ENCODE measurements around the gene DDR2. TPM values are rescaled to one million over a fixed set of nuclear protein-coding genes. Genes with fewer than 3 reads are reported as not detected.

Gene DDR2
- total and polyA plus RNA-seq, 8 donors: 1.4 to 14.6 (median 3.3) TPM

GRCh38 chr1:162682013-162682419 lies 49.8 kb downstream of the DDR2 start:
- no peaks in the 10 kb centered on the region for H3K4me1 ChIP-seq
- peak in 2 of 4 donors; percentile 36 to 65 for ATAC-seq
- H3K27me3 ChIP-seq: no peaks in the 10 kb centered on the region
- DNase-seq: no peak
- H3K4me3 ChIP-seq: no peak overlapping the region
- whole genome bisulfite sequencing, 2 donors: 16 to 31% methylated on average over 1 of the region's 1 CpG
- no peak for FAIRE-seq
- no peaks in the 10 kb centered on the region for H3K36me3 ChIP-seq
- intact Hi-C loops (cut with DNase I): no loop called here
- H3K9me3 ChIP-seq: no peaks in the 10 kb centered on the region
- TF ChIP-seq, protein P1, sequence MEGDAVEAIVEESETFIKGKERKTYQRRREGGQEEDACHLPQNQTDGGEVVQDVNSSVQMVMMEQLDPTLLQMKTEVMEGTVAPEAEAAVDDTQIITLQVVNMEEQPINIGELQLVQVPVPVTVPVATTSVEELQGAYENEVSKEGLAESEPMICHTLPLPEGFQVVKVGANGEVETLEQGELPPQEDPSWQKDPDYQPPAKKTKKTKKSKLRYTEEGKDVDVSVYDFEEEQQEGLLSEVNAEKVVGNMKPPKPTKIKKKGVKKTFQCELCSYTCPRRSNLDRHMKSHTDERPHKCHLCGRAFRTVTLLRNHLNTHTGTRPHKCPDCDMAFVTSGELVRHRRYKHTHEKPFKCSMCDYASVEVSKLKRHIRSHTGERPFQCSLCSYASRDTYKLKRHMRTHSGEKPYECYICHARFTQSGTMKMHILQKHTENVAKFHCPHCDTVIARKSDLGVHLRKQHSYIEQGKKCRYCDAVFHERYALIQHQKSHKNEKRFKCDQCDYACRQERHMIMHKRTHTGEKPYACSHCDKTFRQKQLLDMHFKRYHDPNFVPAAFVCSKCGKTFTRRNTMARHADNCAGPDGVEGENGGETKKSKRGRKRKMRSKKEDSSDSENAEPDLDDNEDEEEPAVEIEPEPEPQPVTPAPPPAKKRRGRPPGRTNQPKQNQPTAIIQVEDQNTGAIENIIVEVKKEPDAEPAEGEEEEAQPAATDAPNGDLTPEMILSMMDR (IDR thresholded peaks at IDR 0.05): no peak
- H3K27ac ChIP-seq: no peak overlapping the region

DNA sequence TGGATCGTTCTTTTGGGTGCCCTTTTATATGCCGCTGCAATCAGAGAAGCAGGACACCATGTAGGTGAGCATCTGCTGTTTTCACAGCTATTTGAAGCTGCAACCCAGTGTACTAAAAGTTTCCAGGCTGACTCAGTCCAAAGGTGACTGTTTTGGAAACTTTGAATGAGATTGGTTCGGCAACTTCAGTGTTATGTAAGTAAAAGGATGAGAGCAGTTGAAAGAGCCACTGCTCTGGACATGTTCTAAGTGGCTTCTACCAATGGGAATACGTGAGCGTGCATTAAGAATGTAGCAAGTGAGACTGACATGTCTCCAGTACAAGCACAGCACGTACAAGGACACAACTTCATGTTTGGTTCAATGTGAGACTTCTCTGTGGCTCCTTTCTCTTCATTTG lies 55.6 kb downstream of the DDR2 start:
- Histone ChIP-seq H3K36me3 (no peaks in the 10 kb centered on the region), H3K27ac (no peak overlapping the region), H3K27me3 (no peaks in the 10 kb centered on the region), H3K4me1 (no peaks in the 10 kb centered on the region), H3K4me3 (no peak overlapping the region), H3K9me3 (no peaks in the 10 kb centered on the region)
- TF ChIP-seq, protein P1 (IDR thresholded peaks at IDR 0.05): no peak
- FAIRE-seq (no peak), ATAC-seq (no peak), DNase-seq (no peak)
- intact Hi-C loops (cut with DNase I): no loop called here
- 47 to 74% methylated on average over 6 of the region's 6 CpGs for whole genome bisulfite sequencing, 2 donors

- Histone ChIP-seq H3K36me3 (no peaks in the 10 kb centered on the region), H3K27me3 (no peaks in the 10 kb centered on the region), H3K27ac (no peak overlapping the region), H3K4me1 (no peaks in the 10 kb centered on the region), H3K9me3 (no peaks in the 10 kb centered on the region), H3K4me3 (no peak overlapping the region)
- intact Hi-C loops (cut with DNase I): no loop called here
- no peak for DNase-seq
- no peak for FAIRE-seq
- TF ChIP-seq, protein P1 (IDR thresholded peaks at IDR 0.05): no peak
- ATAC-seq: peak in 1 of 4 donors; percentile 20
- 39 to 47% methylated on average over 4 of the region's 4 CpGs for WGBS, 2 donors
These were observed 56.3 kb downstream of the DDR2 start for GRCh38 chr1:162688521-162688920.

- Histone ChIP-seq H3K4me3 (no peak overlapping the region), H3K27me3 (no peaks in the 10 kb centered on the region), H3K9me3 (no peaks in the 10 kb centered on the region), H3K36me3 (no peaks in the 10 kb centered on the region), H3K27ac (no peak overlapping the region), H3K4me1 (no peaks in the 10 kb centered on the region)
- ATAC-seq (no peak), DNase-seq (no peak), FAIRE-seq (no peak)
- intact Hi-C loops (cut with DNase I): no loop called here
- WGBS, 2 donors: 89 to 90% methylated on average over 5 of the region's 5 CpGs
- TF ChIP-seq, protein P1 (IDR thresholded peaks at IDR 0.05): no peak
These were observed 56.7 kb downstream of the DDR2 start for GRCh38 chr1:162688931-162689330.

- FAIRE-seq: no peak
- TF ChIP-seq, protein P1 (IDR thresholded peaks at IDR 0.05): no peak
- no peaks in the 10 kb centered on the region for H3K36me3 ChIP-seq
- peak in 1 of 4 donors; percentile 14 for ATAC-seq
- H3K27ac ChIP-seq: no peak overlapping the region
- intact Hi-C loops (cut with DNase I): no loop called here
- DNase-seq: no peak
- no peaks in the 10 kb centered on the region for H3K27me3 ChIP-seq
- H3K4me3 ChIP-seq: no peak overlapping the region
- no peaks in the 10 kb centered on the region for H3K9me3 ChIP-seq
- WGBS, 2 donors: 66 to 73% methylated on average over 5 of the region's 5 CpGs
- no peaks in the 10 kb centered on the region for H3K4me1 ChIP-seq
These were observed 57.7 kb downstream of the DDR2 start for GRCh38 chr1:162689745-162690671.

Data from pancreas (tissue), 10 donors.